Stimulated activated CD8-positive, alpha-beta memory T cell treated with anti-CD3 and anti-CD28 coated beads, Interleukin-12 subunit alpha, Interleukin-12 subunit beta, amount 100 ng/mL, for 4 hours (primary cell): ENCODE results near the gene MRPL46.
"Not testable (repeated sequence)": the region's sequence is repeated elsewhere in the genome, so short reads cannot be mapped to it uniquely, and the experiment has no call there.

Experiments used
- DNase-seq: peaks from one replicate; pipeline ENCODE4 v3.0.0-alpha.2; 2020; ENCODE audit warnings: low read depth

MRPL46 gene

DNA sequence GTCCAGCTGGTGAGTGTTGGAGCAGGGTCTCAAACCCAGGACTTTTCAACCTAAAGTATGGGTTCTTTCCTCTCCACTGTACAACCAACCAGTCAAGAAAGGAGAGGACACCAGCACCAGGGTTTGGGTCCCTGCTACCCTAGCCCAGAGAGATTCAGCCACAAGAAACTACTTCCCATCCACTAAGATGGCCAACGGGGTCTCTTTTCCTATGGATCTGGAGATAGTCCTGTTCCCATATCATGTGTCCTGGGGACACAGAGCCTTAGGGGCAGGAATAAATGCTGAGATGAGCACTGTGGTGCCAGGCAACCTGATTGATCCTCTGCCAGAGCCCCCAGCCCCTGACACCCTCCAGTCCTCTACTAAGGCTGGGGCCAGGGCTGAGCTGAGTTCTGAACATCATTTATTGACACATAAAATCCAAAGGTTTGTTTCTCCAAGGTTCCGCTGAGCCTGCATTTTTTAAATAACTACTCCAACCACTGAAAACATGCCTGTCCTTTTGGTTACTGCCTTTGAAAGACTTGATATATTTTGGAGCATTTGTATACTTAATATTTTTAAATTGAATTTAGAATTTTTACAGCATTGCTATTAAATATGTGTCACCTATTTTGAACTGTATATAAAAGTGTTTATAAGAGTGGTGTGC, 26.0 kb downstream of the MRPL46 start:
- no peak for DNase-seq

DNA sequence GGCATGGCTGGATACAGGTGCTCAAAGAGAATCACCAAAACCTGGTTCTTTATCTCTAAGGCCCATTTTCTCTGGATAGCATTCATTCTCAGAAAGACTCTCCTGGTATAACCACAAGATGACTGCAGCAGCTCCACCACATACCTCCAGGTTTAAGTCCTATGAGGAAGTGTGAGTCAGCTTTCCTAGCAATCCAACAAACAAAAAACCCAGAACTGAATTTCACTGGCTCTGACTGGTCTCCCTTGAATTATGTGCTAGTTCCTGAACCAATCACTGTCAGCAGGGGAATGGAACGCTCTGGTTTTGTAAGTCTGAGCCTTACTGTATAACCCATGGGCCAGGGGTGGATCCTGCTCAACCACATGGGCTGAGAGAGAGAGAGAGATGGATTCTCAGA, 27.2 kb downstream of the MRPL46 start:
- no peak for DNase-seq

DNA sequence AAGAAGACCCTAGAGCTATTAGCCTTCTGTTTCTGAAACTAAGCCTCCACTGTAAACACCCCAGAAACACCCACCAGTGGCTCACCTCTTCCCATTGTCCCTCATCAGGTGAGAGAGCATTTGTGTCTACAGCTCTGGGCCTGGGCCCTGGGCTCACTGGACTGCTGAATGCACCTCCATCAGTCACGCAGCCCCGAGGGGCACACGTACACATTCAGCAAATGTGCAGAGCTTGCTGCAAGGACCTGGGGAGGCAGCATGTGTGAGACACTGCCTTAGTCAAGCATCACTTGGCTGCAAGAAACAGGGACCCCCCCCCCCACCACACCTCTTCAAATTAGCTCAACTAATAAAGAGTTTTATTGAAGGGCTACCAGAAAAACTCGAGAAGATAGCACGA, 29.0 kb downstream of the MRPL46 start:
- no peak for DNase-seq

DNA sequence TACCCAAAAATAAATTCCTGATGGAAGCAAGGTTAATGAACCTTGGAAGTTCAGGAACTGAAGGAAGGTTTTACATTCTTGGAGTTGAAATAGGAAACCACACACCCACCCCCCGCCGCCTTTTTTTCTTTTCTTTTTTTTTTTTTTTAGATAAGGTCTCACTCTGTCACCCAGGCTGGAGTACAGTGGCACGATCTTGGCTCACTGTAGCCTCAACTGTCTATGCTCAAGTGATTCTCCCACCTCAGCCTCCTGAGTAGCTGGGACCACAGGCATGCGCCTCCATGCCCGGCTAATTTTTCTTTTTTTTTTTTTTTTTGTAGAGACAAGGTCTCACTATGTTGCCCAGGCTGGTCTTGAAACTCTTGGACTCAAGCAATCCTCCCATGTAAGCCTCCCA, 33.1 kb downstream of the MRPL46 start:
- DNase-seq, result not testable (repeated sequence)

DNA sequence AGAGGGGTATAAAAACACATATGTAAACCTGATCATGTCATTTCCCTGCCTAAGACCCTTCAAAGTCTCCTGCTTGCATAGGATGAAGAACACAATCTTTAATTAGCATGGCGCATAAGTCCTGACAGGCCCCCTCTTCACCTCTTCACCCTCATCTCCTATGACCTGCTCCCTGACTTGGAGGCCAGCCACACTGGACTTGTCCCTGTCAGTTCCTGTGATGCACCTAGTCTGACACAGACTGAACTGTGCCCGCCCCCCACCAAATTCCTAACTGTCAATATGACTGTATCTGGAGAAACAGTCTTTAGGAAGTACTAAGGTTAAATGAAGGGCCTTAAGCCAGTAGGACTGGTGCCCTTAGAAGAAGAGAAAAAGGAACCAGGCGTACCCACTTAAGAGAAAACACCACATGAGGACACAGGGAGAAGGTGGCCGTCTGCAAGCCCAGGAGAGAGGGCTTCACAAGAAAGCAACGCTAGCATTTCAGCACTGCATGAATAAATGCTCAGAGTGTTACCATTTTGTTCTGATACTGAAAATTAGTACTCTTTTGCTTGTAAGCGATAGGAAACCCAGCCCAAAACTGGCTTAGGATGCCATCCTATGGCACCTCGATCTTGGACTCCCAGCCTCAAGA, 34.0 kb downstream of the MRPL46 start:
- no peak for DNase-seq

DNA sequence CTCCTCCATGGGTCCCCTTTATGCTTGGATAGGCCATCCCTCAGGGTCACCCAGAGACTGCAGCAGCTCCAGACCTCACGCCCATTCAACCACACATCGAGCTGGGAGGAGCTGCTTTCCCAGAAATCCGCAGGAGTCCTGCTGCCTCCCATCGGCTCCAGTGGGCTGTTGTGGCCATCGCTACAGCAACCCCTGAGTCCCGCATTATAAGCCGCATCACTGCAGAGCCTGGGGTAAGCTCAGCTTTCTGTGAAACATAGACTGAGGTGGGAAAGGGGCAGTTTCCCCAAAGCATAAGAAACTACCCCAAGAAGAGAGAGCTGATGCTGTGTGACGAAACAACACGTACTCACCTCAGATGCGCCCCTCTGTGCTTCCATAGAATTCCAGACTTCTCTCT, 35.7 kb downstream of the MRPL46 start:
- DNase-seq, result no peak

DNA sequence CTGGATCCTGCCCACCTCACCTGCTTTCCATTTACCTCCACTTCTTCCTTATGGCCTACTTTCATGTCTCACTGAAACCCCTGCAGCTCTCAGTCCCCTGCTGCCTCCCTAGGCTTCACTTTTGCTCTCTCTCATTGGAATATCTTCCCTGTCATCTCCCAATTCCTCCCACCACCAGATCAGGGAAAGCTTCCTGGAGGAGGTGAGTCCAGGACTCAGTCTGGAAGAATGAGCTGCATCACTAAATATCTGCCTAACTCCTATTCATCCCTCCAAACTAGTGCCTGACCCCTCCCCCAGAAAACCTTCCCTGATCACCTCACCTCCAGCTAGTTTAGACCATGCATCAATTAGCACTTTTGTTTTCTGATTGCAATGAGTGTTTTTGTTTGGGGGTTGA, 37.1 kb downstream of the MRPL46 start:
- DNase-seq, result no peak

DNA sequence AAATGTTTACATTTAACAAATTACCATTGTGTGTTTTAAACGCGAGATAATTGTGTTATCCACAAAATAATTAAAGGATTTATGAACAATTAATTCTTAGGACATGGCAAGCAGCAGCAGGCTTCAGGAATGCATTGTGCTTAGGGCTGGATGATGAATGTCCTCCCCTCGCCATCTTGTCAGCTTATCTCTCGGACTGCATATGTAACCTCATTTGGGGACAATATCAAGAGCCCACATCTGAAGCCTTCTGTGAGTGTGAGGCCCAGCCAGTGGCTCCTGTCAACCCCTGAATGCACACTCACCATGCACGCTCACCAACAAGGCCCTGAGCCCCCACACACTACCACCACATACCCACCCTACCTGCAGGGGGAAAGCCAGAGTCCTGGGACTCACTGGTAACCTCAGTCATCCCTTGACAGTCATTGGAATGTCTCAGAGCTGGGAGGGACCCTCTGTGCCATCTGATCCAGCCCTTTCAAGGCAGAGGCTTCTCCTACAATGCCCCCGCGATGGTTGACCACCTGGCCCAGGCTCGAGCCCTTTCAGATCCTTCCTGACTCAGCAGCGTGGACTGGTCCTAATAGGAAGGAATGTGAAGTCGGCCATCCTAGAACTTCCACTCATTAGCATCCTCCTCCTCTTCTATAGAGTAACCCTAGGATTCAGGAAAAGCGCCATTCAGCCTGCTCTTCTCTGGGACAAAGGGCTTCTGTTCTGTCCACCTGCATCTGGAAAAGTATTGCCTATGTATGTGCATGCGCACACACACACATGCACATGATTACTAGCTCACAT, 38.2 kb downstream of the MRPL46 start:
- no peak for DNase-seq

DNA sequence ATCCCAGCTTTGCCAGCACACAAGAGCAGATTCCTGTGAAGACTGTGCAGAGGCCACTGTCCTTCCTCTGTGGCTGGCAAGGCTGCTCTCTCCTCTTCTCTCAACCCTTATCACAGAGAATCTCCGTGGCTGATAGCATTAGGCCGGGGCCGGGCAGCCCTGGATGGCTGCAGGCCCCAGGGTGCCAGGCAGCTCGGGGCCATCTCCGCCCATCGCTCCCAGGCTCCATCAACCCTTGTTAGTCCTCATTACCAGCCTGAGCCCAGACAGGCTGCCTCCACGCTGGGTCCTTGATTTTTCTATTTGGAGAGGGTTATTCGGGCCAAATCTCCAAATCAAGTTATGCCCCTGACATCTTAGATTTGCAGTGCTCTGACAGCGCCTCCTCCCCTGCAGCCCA, 39.1 kb downstream of the MRPL46 start:
- DNase-seq, result no peak

DNA sequence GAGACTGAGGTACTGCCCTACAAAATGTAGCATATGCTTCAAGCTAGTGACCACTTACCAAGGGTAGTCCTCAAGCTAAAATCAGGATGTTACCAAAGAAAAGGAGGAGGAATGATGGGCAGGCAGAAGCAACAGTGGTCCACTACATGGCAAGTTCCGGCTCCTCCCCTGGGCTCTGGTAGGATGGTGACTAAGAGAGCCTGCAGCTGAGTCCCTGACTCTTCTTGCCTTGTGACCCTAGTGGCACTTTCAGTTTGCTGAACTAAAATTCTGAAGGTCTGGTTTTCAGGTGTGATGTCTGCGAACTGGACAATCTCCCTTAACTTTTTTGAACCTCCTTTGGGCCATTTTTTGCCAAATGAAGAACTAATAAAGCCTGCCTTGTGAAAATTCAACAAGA, 40.9 kb downstream of the MRPL46 start:
- DNase-seq, result no peak

DNA sequence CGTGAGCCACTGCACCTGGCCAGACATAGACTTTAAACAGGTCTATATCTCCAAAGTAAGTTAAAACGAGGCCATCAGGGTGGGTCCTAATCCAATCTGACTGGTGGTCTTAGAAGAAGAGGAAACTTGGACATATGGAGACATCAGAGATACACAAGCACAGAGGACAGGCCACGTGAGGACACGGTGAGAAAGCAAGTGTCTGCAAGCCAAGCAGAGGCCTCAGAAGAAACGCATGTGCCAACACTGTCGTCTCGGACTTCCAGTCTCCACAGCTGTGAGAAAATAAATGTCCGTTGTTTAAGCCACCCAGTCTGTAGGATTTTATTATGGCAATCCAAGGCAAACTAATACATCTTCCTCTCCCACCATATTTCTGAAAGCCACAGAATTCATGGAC, 43.9 kb downstream of the MRPL46 start:
- DNase-seq, result no peak

DNA sequence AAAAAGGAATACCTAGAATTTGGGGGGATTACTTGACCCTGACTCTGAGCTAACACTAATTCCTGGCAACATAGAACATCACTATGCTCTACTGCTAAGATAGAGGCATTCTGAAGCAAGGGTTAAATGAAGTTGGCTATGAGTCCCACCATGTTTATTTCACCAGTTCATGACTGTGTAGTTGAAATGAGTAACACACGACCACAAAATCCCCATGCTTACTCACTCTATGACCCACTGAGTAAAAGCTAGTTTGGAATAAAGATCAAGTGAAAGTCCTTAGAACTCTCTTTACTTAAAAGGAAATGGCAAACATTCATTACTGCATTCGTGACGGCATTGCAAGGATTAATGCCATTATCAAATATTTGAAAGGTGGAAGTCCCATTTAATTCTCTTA, 47.4 kb downstream of the MRPL46 start:
- DNase-seq, result no peak
